Endometrial microvascular endothelial cells (primary cell): ENCODE data around the gene VAMP2. TPM values are rescaled to one million over a fixed set of nuclear protein-coding genes. Genes with fewer than 3 reads are reported as not detected.

Experiments
- in situ Hi-C: cut with HindIII; loops from 2 replicates; pipeline ENCODE4 v1.10.0; 2017; ENCODE audit warnings: low sequenced_read_pairs, low pct_unique_long_range_greater_than_20kb; ENCODE audit errors: inconsistent ontology term
- total RNA-seq: library from RNA; depleted of rRNA; stranded (reverse); fragments of >200 nt; gene quantifications from one replicate; pipeline ENCODE4 v1.2.3, GENCODE V29; 2015; ENCODE audit errors: inconsistent ontology term

Gene VAMP2
- total RNA-seq, 1 donor from 2014 or later: 5.3 TPM

DNA sequence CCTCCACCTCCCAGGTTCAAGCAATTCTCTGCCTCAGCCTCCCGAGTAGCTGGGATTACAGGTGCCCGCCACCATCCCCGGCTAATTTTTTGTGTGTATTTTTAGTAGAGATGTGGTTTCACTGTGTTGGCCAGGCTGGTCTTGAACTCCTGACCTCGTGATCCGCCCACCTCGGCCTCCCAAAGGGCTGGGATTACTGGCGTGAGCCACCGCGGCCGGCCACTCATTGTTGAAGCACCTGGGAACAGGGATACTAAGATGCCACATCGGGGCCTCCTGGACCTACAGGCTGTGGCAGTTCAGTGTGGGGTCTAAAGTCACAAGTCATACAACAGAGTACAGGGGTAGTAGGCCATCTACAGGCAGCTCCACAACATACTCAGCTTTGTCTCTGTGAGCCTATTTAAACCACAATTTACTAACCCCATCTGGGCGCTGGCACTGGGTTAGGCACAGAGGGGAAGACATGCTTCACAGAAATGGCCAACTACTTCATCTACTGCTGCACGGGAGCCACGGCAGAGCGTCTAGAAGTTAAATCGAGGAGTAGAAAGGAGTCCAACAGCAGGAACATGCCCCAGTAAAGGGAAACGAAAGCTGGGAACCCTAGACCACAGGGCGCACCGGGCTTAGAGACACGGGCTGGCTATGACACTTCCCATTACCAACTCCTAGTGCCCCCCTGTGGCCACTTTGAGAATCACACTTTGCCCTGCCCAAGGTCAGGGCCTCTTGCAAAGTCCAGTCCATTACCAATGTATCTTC lies 4.3 kb downstream of the VAMP2 start:
- in situ Hi-C loops: no loop called here

GRCh38 chr17:8156246-8156992 lies 6.3 kb downstream of the VAMP2 start:
- in situ Hi-C loops: no loop called here

- in situ Hi-C loops: no loop called here
Observed at GRCh38 chr17:8155996-8156245, 6.8 kb downstream of the VAMP2 start.

DNA sequence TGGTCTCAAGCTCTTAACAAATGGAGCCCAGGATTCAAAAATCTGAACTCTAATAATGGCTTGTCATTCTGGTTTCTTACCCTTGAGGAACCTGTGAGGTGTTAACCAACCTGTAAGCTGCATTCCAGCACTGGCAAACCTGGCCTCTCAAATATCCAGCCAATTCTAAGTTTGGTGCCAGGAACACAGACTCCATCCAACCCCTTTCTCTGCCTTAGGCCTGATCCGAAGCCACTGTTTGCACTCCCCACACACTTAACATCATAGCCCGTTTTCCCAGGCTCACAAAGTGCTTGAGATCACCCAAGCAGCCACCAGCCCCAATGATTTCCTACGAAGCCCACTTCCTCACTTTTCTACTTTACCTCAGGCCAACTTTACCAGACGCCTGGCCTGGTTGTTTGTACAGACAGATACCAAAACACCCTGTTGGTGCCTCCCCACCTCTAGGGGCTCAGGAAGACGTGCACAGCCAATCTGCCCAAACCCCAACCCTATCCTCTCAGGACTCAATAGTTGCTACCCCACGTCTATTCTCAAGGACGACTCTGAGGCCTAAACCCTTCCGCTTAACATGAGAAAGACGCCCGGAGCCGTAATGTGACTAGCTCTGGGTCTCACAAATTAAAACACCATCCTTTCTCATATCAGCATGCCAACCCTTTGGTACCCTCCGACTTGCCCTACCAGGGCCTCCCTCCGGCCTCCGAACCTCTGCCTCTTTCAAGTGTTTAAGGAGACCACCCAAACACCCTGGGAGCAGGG lies 7.3 kb downstream of the VAMP2 start:
- in situ Hi-C loops: no loop called here

DNA sequence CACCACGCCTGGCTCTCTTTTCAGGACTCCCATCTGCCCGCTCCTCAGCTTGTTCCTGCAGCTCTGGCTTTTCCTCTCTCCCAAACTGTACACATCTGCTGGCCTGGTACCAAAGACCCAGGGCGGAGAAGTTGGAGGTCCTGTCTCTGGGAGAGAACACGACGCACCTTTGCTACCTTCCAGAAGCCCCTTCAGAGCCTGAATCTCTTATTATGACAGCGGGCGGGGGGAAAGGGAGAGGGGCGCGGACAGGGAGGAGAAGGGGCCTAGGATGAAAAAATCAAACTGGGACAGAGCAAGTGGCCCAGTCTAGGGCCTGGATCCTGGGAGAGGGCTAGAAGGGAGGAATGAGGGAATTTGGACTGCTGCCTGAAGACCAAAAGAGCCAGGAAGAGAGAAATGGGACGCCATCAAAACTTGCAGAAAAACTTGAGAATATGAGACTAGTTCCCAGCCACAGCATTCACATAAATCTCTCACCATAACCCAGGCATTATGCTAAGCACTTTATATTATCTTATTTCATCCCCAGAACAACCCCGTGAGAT lies 8.1 kb downstream of the VAMP2 start:
- in situ Hi-C loops: no loop called here

DNA sequence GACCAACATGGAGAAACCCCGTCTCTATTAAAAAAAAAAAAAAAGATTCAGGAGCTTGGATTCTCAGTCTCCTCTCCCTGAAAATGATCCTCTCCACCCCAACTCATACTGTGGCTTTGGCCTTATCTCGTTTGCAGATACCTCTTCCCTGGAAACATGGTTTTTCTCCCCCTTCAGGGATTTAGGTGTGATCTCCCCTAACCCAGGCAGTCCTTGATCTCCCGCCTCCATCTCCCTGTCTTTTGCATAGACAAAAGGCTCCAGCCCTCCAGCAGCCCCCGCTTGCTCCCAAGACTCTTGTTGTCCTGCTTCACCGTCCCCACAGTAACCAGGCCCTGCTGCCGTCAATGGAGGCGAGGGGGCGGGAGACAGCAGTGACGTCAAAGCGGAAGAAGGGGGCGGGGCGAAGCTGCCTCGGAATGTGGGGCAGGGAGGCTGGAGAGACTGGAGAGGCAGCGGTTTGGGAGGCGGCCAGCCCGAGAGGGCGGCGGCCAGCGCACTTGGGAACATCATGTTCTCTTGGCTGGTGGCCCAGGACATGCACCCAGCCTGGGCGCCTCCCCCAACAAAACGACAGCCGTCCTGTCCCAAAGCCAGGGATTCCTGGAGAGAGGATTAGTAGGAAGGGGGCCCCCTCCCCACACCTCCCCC lies 8.7 kb downstream of the VAMP2 start:
- in situ Hi-C loops: no loop called here

DNA sequence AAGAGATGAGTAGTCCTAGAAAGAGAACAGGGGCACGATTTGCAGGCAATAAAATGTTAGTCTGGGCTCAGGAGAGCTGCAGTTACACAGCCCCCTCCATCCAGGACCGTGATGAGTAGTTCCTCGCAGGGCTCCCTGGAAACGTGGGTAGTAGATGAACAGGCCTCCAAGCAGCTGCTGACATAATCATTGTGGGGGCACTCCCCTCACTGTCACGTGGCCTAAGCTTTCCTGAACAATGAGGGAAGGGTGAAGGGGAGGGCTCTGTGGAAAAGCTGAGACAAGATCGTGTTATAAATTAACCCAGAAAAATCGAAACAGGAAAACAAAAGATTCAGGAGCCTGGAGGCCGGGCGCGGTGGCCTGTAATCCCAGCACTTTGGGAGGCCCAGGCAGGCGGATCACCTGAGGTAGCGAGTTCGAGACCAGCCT lies 9.2 kb downstream of the VAMP2 start:
- in situ Hi-C loops: no loop called here

DNA sequence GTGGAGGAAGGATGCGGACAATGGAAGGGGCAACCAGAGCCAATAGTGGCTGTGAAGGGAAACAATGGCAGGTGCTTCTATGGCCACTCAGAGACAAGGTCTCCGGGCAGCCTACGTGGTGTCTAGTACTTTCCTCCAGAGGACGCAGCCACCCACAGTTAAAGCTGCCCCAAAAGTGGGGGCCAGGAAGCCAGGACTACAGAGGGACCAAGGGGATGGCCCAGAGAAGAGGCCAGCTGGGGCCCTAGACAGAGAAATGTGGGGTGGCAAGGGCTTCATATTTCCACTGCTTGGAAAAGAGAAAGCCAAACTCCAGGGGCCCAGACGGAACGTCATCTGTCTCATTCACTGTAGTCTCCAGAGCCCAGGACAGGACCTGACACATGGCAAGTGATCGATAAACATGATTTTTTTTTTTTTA lies 9.7 kb downstream of the VAMP2 start:
- in situ Hi-C loops: no loop called here

DNA sequence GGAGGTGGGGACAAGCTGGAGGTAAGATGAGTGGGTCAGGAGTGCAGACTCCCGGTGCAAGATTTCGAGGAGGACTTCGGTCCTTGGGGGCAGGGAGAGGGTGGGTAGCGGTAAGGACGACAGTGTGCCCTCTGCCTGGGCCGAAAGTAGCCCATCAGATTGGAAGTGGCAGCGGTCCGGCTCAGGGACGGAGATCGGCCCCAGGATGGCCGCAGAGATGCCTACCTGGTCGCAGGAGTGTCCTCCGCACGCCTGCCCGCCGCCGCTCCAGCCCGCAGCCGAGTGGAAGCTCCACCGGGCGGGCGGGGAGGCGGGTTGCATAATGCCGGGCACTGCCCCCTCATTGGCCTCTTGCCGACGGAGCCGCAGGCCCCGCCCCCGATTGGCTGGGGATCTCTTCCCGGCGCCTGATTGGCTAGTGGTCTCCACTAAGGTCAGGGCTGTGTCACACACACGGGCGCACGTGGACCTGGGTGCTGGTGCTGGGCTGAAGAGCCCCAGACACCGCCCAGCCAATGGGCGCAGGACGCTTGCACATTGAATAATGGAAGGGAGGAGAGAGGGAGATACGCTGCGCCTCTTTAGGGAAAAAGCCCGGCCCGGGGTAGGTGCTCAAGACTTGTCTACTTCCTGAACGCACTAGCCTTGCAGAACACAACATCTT lies 10.5 kb downstream of the VAMP2 start, which contains the start of gene PER1:
Gene PER1, minus strand, starts transcription at position 293 of the 664 bp plus-strand sequence. CDS start 1,698 bp downstream, outside the sequence.
- in situ Hi-C loops: no loop called here

- in situ Hi-C loops: no loop called here
Observed at GRCh38 chr17:8151641-8152111, 11.1 kb downstream of the VAMP2 start.

- in situ Hi-C loops: no loop called here
Observed at GRCh38 chr17:8151120-8151640, 11.6 kb downstream of the VAMP2 start.

- in situ Hi-C loops: no loop called here
Observed at GRCh38 chr17:8150194-8151119, 12.3 kb downstream of the VAMP2 start.

DNA sequence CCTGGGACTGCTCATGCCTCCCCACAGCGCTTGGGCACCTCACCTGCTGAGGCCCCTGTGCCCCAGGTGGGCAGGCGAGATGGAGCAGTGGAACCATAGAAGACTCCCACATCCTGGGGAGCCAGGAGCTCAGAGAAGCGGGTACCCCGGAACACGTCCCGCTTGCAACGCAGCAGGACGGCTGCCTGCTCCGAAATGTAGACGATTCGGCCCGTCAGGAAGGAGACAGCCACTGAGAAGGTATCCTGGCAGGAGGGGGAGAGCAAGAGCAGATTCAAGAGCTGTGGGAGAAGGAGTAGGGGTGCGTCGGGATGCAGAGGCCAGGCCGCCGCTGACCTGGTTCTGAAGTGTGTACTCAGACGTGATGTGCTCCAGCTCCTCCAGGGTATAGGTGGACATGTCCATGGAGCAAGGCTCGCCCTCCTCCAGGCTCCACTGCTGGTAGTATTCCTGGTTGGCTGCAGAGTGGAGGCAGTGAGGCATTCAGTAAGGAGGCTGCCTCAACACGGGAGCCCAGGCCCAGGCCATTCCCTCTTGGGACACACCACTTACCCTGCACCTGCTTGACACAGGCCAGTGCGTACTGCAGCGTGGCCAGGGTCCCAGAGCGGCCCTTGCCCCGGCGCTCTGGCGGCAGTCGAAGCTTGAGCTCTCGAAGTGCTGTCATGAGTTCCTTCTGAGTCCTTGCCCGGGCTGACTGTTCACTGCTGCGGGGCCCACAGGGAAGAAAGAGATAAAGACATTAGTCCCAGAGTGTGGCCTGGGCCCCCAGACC lies 13.1 kb downstream of the VAMP2 start:
- in situ Hi-C loops: no loop called here

DNA sequence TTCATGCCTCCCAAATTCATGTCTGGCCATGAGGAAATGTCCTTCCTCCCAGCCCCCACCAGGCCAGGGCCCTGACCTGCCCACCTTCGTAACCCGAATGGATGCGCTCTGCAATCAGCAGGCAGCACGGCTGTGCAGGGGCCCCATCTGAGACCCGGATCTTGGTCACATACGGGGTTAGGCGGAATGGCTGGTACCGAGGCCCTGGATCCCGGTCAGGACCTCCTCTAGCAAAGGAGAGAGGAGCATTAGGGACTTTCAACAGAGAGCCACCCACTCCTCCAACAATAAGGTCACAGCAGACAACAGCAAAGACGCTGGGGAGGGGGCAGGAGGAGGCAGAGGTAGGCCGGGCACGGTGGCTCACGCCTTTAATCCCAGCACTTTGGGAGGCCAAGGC lies 14.2 kb downstream of the VAMP2 start:
- in situ Hi-C loops: no loop called here

- in situ Hi-C loops: no loop called here
Observed at GRCh38 chr17:8147805-8148404, 14.8 kb downstream of the VAMP2 start.

- in situ Hi-C loops: no loop called here
Observed at GRCh38 chr17:8147141-8147804, 15.5 kb downstream of the VAMP2 start.
